GM18868 (cell line): ENCODE data around the gene FAM177B.

ENCODE experiments used
- ATAC-seq: cut with Tn5 transposase; IDR thresholded peaks from one replicate; pipeline ENCODE4 v1.9.1; 2021; ENCODE audit warnings: mild to moderate bottlenecking, moderate library complexity; ENCODE audit not compliant: unreplicated experiment

FAM177B gene

GRCh38 chr1:222784916-222785315 is 47.9 kb downstream of the FAM177B start:
- ATAC-seq, result no peak

GRCh38 chr1:222785529-222785928 is 48.5 kb downstream of the FAM177B start:
- ATAC-seq, result no peak

DNA sequence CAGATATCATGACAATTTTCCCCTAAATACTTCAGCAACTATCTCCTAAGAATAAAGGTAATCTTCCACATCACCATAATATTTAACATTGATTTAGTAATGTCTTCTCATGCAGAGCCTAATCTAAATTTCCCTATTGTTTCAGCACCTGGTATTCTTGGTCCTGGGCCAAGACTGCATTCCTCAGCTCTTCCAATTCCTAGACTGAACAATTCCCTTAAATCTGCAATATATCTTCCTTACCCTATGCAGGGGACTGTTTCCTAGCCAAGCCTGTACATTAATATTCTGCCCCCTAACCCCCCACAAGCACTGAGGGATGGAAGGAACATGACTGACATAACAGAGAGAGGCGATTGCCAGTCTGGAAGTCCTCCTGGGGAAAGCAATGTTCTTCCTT is 49.1 kb downstream of the FAM177B start:
- ATAC-seq, result no peak

- no peak for ATAC-seq
These were observed 50.7 kb downstream of the FAM177B start for GRCh38 chr1:222787729-222788128.

- peak; percentile 68 for ATAC-seq
These were observed 51.6 kb downstream of the FAM177B start for GRCh38 chr1:222788402-222789156.

- no peak for ATAC-seq
These were observed 53.1 kb downstream of the FAM177B start for GRCh38 chr1:222790115-222790514.

GRCh38 chr1:222790520-222790919 is 53.5 kb downstream of the FAM177B start:
- peak; percentile 48 for ATAC-seq

GRCh38 chr1:222791006-222791710 is 54.2 kb downstream of the FAM177B start:
- ATAC-seq, result no peak

- ATAC-seq, result no peak
These were observed 55.7 kb downstream of the FAM177B start for GRCh38 chr1:222792744-222793143.

DNA sequence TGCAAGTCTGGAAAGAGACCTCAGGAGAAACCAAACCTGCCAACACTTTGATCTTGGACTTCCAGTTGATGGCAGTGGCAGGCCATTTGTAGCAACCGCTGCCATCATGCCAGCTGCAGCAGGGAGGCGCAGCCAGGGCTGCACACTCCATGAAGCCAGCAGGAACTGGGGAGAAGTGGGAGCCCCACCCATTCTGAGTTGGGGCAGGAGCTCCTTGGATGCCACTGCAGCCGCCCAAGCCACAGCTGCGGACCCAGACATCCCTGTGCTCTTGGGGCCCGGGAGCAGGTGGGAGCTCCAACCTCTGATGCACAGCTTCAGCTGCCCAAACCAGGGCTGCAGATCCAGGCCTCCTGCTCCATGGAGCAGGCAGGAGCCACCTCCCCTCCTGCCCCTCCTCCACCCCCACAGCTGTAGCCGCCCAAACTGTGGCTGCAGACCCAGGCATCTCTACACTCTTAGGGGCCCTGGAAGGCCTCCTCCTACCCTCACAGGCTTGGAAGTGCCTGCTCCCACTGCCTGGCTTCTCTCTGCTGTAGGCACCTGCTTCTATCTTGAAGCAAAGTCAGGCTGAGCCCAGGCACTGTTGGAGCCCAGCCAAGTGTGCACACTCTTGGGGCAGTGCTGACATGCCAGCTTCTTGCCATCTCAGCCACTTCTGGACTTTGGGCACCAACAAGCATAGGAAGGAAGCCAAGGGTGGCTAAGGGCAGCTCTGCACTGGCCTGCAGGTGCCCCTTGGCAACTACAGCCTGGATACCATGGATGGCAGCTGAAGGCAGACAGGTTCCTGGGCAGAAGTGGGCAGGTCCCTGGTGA is 57.9 kb downstream of the FAM177B start:
- ATAC-seq, result no peak

DNA sequence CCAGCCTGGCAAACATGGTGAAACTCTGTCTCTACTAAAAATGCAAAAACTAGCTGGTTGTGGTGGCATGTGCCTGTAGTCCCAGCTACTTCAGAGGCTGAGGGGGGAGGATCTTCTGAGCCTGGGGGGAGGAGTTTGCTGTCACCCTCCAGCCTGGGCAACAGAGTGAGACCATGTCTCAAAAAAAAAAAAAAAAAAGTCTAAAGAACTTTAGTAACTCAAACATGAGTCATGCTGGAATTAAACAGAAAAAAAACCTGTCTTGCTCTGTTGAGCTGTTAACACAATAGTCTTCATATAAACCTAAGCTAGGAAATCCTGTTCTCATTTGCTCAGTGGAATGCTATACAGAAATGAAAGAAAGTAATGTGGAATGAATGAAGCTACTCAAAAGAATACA is 61.1 kb downstream of the FAM177B start:
- ATAC-seq, result peak; percentile 72

DNA sequence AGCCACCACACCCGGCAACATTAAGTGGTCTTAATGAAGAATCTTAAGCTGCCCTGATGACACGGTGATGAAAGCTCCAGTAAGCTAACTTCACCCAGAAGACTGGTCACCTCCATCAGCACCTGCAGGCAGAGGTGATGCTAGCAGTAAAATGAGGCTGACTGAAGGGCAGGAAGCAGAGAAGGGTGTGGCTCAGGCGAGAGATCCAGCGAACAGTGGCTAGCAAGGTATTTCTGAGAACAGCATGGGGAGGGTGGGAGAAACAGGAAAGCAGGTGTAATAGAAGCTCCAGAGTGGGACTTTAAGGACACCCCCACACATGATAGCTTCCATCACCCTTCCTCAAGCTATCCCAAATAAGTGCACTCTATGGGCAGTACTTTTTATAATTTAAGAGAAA is 62.0 kb downstream of the FAM177B start:
- no peak for ATAC-seq
